HCT116 (cell line): Measurements from ENCODE around the gene MTUS2. TPM values are rescaled to one million over a fixed set of nuclear protein-coding genes. Genes with fewer than 3 reads are reported as not detected.
"Not testable (repeated sequence)": the region's sequence is repeated elsewhere in the genome, so short reads cannot be mapped to it uniquely, and the experiment has no call there.

Source experiments
- ATAC-seq: fragments of 200-7000 bp; cut with Tn5 transposase; 2 replicates; pipeline ENCODE4 v1.9.1; 2020; ENCODE audit warnings: mild to moderate bottlenecking, moderate library complexity
- BruUV-seq: library from RNA; stranded (reverse); fragments of 400-500 nt; replicated peaks from 2 replicates; lab custom pipeline; 2021; lab: Mats Ljungman, UMichigan
- CTCF ChIA-PET: fragments of 300-600 bp; sonication (Branson Sonifier 250); formaldehyde crosslinking; loops from one replicate; lab custom pipeline; 2021; ENCODE audit warnings: antibody characterized with exemption; lab: Charles Lee
- POLR2A ChIA-PET: fragments of 300-600, 350-600 bp; sonication (Branson Sonifier 250); formaldehyde crosslinking; loops from one replicate; lab custom pipeline; 2021; ENCODE audit warnings: antibody characterized with exemption; lab: Charles Lee
- RAD21 ChIA-PET, 2 experiments: fragments of 300-600 bp; sonication (Branson Sonifier 250); formaldehyde crosslinking; loops; one replicate each; lab custom pipeline; 2023; ENCODE audit warnings: low total read pairs in 2 of 2; ENCODE audit not compliant: uncharacterized antibody in 2 of 2, unreplicated experiment in 2 of 2, low non-redundant PET in 1 of 2; lab: Charles Lee
- DNase-seq: peaks from one replicate; pipeline ENCODE4 v3.0.0-alpha.2; 2010; ENCODE audit warnings: low read depth, low spot score
- H2AFZ ChIP-seq: fragments of 200-600 bp; shearing (Covaris generic), sonication (generic); 2 replicates; pipeline ENCODE4 v1.6.1; 2017; ENCODE audit warnings: low read depth, mixed run types, mixed read lengths, antibody characterized with exemption, low read length; ENCODE audit not compliant: poor library complexity, severe bottlenecking
- H3K27ac ChIP-seq: 2 replicates; pipeline ENCODE4 v1.5.1; 2012; ENCODE audit warnings: low read depth, low read length
- H3K27me3 ChIP-seq: fragments of 200-600 bp; sonication (generic); 2 replicates; pipeline ENCODE4 v1.6.1; 2016; ENCODE audit warnings: mixed run types, low read length, mixed read lengths; ENCODE audit not compliant: insufficient read depth
- H3K36me3 ChIP-seq, 2 experiments: fragments of 200-500 bp in 1 of 2; fragments of 200-600 bp in 1 of 2; sonication (Bioruptor generic) in 1 of 2; sonication (generic) in 1 of 2; 2 replicates each; pipeline versions ENCODE4 v1.5.1 to v1.6.1; 2014 to 2016; ENCODE audit warnings: low read length in 2 of 2, inconsistent platforms in 1 of 2, mixed read lengths in 1 of 2, mixed run types in 1 of 2; ENCODE audit not compliant: insufficient read depth in 2 of 2, control insufficient read depth in 1 of 2
- H3K4me1 ChIP-seq, 2 experiments: fragments of 200-600 bp in 1 of 2; sonication (generic) in 1 of 2; 2 replicates each; pipeline versions ENCODE4 v1.5.1 to v1.6.1; 2012 to 2017; ENCODE audit warnings: low read length in 2 of 2, inconsistent platforms in 1 of 2, mild to moderate bottlenecking in 1 of 2, mixed read lengths in 1 of 2, mixed run types in 1 of 2, moderate library complexity in 1 of 2; ENCODE audit not compliant: insufficient read depth in 2 of 2, control insufficient read depth in 1 of 2
- H3K4me2 ChIP-seq: fragments of 200-600 bp; sonication (generic); 2 replicates; pipeline ENCODE4 v1.6.1; 2017; ENCODE audit warnings: mixed run types, low read length, mixed read lengths
- H3K4me3 ChIP-seq, 2 experiments: fragments of 200-600 bp in 1 of 2; sonication (generic) in 1 of 2; replicated peaks in 1 of 2; 2 replicates each; pipeline ENCODE4 v1.5.1; 2011 to 2016; ENCODE audit warnings: low read length in 2 of 2, control low read depth in 1 of 2, low read depth in 1 of 2, mild to moderate bottlenecking in 1 of 2, mixed read lengths in 1 of 2, mixed run types in 1 of 2
- H3K79me2 ChIP-seq: fragments of 200-600 bp; sonication (generic); 2 replicates; pipeline ENCODE4 v1.6.1; 2017; ENCODE audit warnings: mild to moderate bottlenecking, mixed run types, low read length, moderate library complexity, mixed read lengths; ENCODE audit not compliant: insufficient read depth
- H3K9ac ChIP-seq: fragments of 200-600 bp; sonication (generic); 2 replicates; pipeline ENCODE4 v1.6.1; 2016; ENCODE audit warnings: low read length, mixed read lengths
- H3K9me2 ChIP-seq: fragments of 200-600 bp; sonication (generic), shearing (Covaris generic); 2 replicates; pipeline ENCODE4 v1.6.1; 2017; ENCODE audit warnings: mixed run types, mild to moderate bottlenecking, moderate library complexity; ENCODE audit not compliant: insufficient read depth
- H3K9me3 ChIP-seq, 2 experiments: fragments of 200-500 bp in 1 of 2; fragments of 200-600 bp in 1 of 2; sonication (Bioruptor generic) in 1 of 2; sonication (generic) in 1 of 2; 2 replicates each; pipeline ENCODE4 v1.6.1; 2014 to 2017; ENCODE audit warnings: low read length in 2 of 2, mixed read lengths in 2 of 2, inconsistent platforms in 1 of 2, low read depth in 1 of 2, mild to moderate bottlenecking in 1 of 2, mixed run types in 1 of 2, moderate library complexity in 1 of 2; ENCODE audit not compliant: control insufficient read depth in 1 of 2, insufficient read depth in 1 of 2
- H4K20me1 ChIP-seq: fragments of 200-600 bp; sonication (generic), shearing (Covaris generic); 2 replicates; pipeline ENCODE4 v1.6.1; 2017; ENCODE audit warnings: mixed run types, mild to moderate bottlenecking, moderate library complexity; ENCODE audit not compliant: insufficient read depth
- ATF3 ChIP-seq: IDR thresholded peaks from 2 replicates; pipeline ENCODE4 v1.6.1; 2012
- CBX3 ChIP-seq: IDR thresholded peaks from 2 replicates; pipeline ENCODE4 v1.6.1; 2012; ENCODE audit warnings: low read depth
- CEBPB ChIP-seq: IDR thresholded peaks from 2 replicates; pipeline ENCODE4 v1.6.1; 2012; ENCODE audit warnings: low read depth
- CTCF ChIP-seq, 3 experiments: fragments of 200-600 bp in 1 of 3; sonication (generic) in 1 of 3; IDR thresholded peaks in 2 of 3; conservative IDR thresholded peaks in 1 of 3; 2 replicates each; pipeline ENCODE4 v1.5.1; 2012 to 2017; ENCODE audit warnings: low read depth in 2 of 3, low read length in 2 of 3, antibody characterized with exemption in 1 of 3, borderline replicate concordance in 1 of 3, control low read depth in 1 of 3, mild to moderate bottlenecking in 1 of 3, mixed read lengths in 1 of 3, mixed run types in 1 of 3, moderate library complexity in 1 of 3; ENCODE audit not compliant: insufficient read depth in 1 of 3
- EGR1 ChIP-seq: IDR thresholded peaks from 2 replicates; pipeline ENCODE4 v1.6.1; 2012; ENCODE audit warnings: low read depth
- ELF1 ChIP-seq: IDR thresholded peaks from 2 replicates; pipeline ENCODE4 v1.6.1; 2012; ENCODE audit warnings: low read depth, borderline replicate concordance
- FOSL1 ChIP-seq: IDR thresholded peaks from 2 replicates; pipeline ENCODE4 v1.6.1; 2012; ENCODE audit warnings: low read depth
- REST ChIP-seq: IDR thresholded peaks from 2 replicates; pipeline ENCODE4 v1.6.1; 2012; ENCODE audit warnings: low read depth
- SRF ChIP-seq: IDR thresholded peaks from 2 replicates; pipeline ENCODE4 v1.6.1; 2012; ENCODE audit warnings: low read depth
- TCF7L2 ChIP-seq: IDR thresholded peaks from 2 replicates; pipeline ENCODE4 v1.7.0; 2011; ENCODE audit warnings: borderline replicate concordance, inconsistent platforms; ENCODE audit not compliant: insufficient read depth, insufficient read length; ENCODE audit errors: extremely low read depth
- YY1 ChIP-seq: IDR thresholded peaks from 2 replicates; pipeline ENCODE4 v1.6.1; 2011; ENCODE audit warnings: low read length, low read depth, moderate library complexity, mild to moderate bottlenecking; ENCODE audit not compliant: insufficient replicate concordance; ENCODE audit errors: extremely low read depth
- ZFX ChIP-seq: fragments of 450-650 bp; IDR thresholded peaks from 2 replicates; pipeline ENCODE4 v1.6.1; 2017
- ZNF274 ChIP-seq: fragments of 200-500 bp; sonication (Bioruptor generic); IDR thresholded peaks from 2 replicates; pipeline ENCODE4 v1.6.1; 2014; ENCODE audit warnings: mild to moderate bottlenecking, low read depth, low read length, inconsistent platforms
- intact Hi-C: fragments of 100-400 bp; cut with micrococcal nuclease; formaldehyde crosslinking; loops from 2 replicates; pipeline ENCODE4 v1.10.0; 2022
- total RNA-seq: library from RNA; stranded (reverse); gene quantifications from one replicate; pipeline ENCODE4 v1.2.1, GENCODE V29; 2021; ENCODE audit not compliant: unreplicated experiment

MTUS2 gene
- total RNA-seq, 1 experiment from 2014 or later, result 0.02 TPM

GRCh38 chr13:28984825-28985224 lies 164.7 kb downstream of the MTUS2 start:
- RAD21 ChIA-PET, result no interaction called here
- intact Hi-C loops, result no loop called here
- POLR2A ChIA-PET, result no interaction called here
- no peak overlapping the region for H3K4me3 ChIP-seq
- DNase-seq (no peak), ATAC-seq (no peak)
- H3K9me3 ChIP-seq, result no peaks in the 10 kb centered on the region
- CTCF ChIA-PET, result no interaction called here
- no peaks in the 10 kb centered on the region for H3K4me1 ChIP-seq
- no peaks in the 10 kb centered on the region for H3K9me2 ChIP-seq
- no peak overlapping the region for H3K27ac ChIP-seq
- H3K4me2 ChIP-seq, result no peak overlapping the region
- TF ChIP-seq ELF1 (no peak), EGR1 (no peak), CTCF (IDR thresholded peaks at IDR 0.05 in 2 of 3, conservative IDR thresholded peaks at IDR 0.05 in 1 of 3; ENCODE audit: borderline replicate concordance in 1 of 3, insufficient read depth in 1 of 3, low read depth in 2 of 3, low read length in 2 of 3) (no peak), YY1 (no peak), ATF3 (no peak), SRF (no peak), REST (no peak), TCF7L2 (no peak), ZFX (no peak), CEBPB (no peak), ZNF274 (no peak), FOSL1 (no peak), CBX3 (no peak)
- H3K79me2 ChIP-seq, result no peaks in the 10 kb centered on the region
- BruUV-seq, result no TSS peak
- no peak overlapping the region for H2AFZ ChIP-seq
- peaks cover 56% of the 10 kb centered on the region for H3K27me3 ChIP-seq
- H3K36me3 ChIP-seq, result no peaks in the 10 kb centered on the region
- H4K20me1 ChIP-seq, result no peaks in the 10 kb centered on the region
- H3K9ac ChIP-seq, result no peak overlapping the region

GRCh38 chr13:28990378-28990777 lies 170.2 kb downstream of the MTUS2 start:
- peaks cover 20% of the 10 kb centered on the region for H3K27me3 ChIP-seq
- POLR2A ChIA-PET, H3K36me3 ChIP-seq, H3K9me3 ChIP-seq, ATAC-seq, DNase-seq, H4K20me1 ChIP-seq, H3K9ac ChIP-seq, H3K4me3 ChIP-seq, H3K9me2 ChIP-seq, H3K79me2 ChIP-seq, H3K4me1 ChIP-seq, RAD21 ChIA-PET, intact Hi-C loops, H3K27ac ChIP-seq, H2AFZ ChIP-seq, BruUV-seq, H3K4me2 ChIP-seq, CTCF ChIA-PET: not testable (repeated sequence)
